Right cardiac atrium (tissue), 5 donors: ENCODE measurements around the gene SNRPA. TPM values are rescaled to one million over a fixed set of nuclear protein-coding genes. Genes with fewer than 3 reads are reported as not detected.

Experiments used
- ATAC-seq, 2 donors: fragments of 200-7000 bp; cut with Tn5 transposase; one replicate each; pipeline versions ENCODE4 v1.8.0 to v1.9.1; 2020; ENCODE audit warnings: moderate library complexity in 2 of 2, mild to moderate bottlenecking in 1 of 2
- DNase-seq, 3 donors: peaks; one replicate each; pipeline ENCODE4 v3.0.0-alpha.2; 2020
- H3K27ac ChIP-seq: one replicate; pipeline ENCODE4 v1.5.1; 2013; ENCODE audit warnings: mild to moderate bottlenecking, low read length, control low read depth, moderate library complexity
- H3K27me3 ChIP-seq: one replicate; pipeline ENCODE4 v1.6.1; 2013; ENCODE audit not compliant: control insufficient read depth, insufficient read depth
- H3K4me1 ChIP-seq: one replicate; pipeline ENCODE4 v1.6.1; 2013; ENCODE audit warnings: low read length; ENCODE audit not compliant: control insufficient read depth, insufficient read depth
- H3K4me3 ChIP-seq: one replicate; pipeline ENCODE4 v1.5.1; 2013; ENCODE audit warnings: low read length, control low read depth
- H3K9me3 ChIP-seq: one replicate; pipeline ENCODE4 v1.6.1; 2013; ENCODE audit warnings: low read length; ENCODE audit not compliant: control insufficient read depth
- WGBS: extraction: QIAGEN DNeasy Blood & Tissue Kit; methylation state at CpG from one replicate; pipeline ENCODE4 v1.1.7; 2013; 5-methylcytosine and 5-hydroxymethylcytosine counted together
- intact Hi-C, 4 donors: fragments of 100-400 bp; cut with DNase I; formaldehyde crosslinking; loops; one replicate each; pipeline versions ENCODE4 v1.11.0 to v1.14.0; 2022 to 2023
- polyA plus RNA-seq: library from polyadenylated mRNA; stranded (reverse); fragments of 200-250 nt; gene quantifications from one replicate; pipeline ENCODE4 v1.2.3, GENCODE V29; 2013
- total RNA-seq, 4 donors: library from RNA; stranded (reverse); fragmentation: NEBNext Ultra II Directional; extraction: Animal tissue kit (Norgen Biotek cat#: 25700); gene quantifications; one replicate each; pipeline ENCODE4 v1.2.1, GENCODE V29; 2021
- donor health status: healthy with polysubstance abuse.
- donor health status: DM: no; HTN: yes; CAD: no.
- donor health status: DM: no; HTN: no; CAD: no.
- donor health status: DM: no; HTN: yes; CAD: no; lungs with severe emphysema.
- donor health status: DM: yes; HTN: yes; CAD: no.

Gene SNRPA
- total and polyA plus RNA-seq, 5 donors, result 27.0 to 44.9 (median 39.0) TPM

GRCh38 chr19:40797963-40798682, 47.1 kb downstream of the SNRPA start:
- DNase-seq (peak; percentile 69 to 89 (median 88)), ATAC-seq (peak; percentile 29 to 34)
- no peaks in the 10 kb centered on the region for H3K9me3 ChIP-seq
- H3K4me3 ChIP-seq, result peak overlapping the region; percentile 89
- H3K27ac ChIP-seq, result peak overlapping the region; percentile 85
- H3K4me1 ChIP-seq, result peaks cover 23% of the 10 kb centered on the region
- no peaks in the 10 kb centered on the region for H3K27me3 ChIP-seq
- whole genome bisulfite sequencing, result 10% methylated on average over 28 of the region's 28 CpGs
- intact Hi-C loops, result no loop called here

DNA sequence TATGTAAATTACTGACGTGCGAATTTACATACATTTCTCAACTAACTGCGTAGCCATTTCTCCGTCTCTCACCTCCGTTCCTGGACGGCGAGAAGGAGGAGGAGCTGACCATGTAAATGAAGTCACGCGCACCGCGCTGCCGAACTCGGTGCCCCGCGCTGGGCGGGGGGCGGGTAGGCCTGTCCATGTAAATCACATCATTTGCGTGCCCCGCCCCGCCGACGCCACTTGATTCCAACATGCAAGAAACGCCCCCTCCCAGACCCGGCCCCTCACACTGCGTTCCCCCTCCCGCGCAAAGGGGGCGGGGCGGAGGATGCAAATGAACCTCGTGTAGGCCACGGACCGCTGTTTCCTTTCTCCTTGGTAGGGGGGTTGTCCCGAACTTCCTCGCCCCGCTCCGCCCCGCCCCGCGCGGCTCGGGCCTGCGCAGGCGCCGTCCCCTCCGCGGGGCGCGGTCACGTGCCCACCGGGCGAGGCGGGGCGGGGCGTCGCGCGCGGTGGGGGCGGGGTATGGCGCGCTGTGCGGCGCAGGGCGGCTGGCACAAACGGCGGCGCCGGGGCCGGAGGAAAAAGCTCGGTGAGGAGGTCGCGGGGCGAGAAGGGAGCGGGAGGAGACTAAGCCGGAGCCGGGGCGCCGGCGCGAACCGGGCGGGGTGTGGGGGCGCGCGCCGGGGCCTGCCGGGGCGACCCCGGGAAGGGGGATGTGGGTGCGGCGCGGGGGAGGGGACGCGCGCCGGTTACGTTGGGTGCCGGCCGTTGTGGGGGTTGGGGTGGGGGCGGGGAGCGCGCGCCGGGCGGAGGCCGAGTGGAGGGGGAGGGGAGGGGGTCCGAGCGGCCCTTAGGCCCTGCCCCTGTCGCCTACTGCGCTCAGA, 47.9 kb downstream of the SNRPA start, which contains the start of gene EGLN2:
EGLN2 (plus strand) TSS at position 509 of the 875 bp plus-strand sequence. CDS start 1,382 bp downstream, outside the sequence.
- peak; percentile 100 for DNase-seq
- intact Hi-C loops, result no loop called here
- H3K9me3 ChIP-seq, result no peaks in the 10 kb centered on the region
- peak within 1 kb of the TSS; percentile 87 for H3K27ac ChIP-seq
- ATAC-seq, result peak; percentile 89 to 91
- H3K4me1 ChIP-seq, result peaks cover 31% of the 10 kb centered on the region
- WGBS, result under 1% methylated on average over 107 of the region's 110 CpGs
- H3K27me3 ChIP-seq, result no peaks in the 10 kb centered on the region
- H3K4me3 ChIP-seq, result peak within 1 kb of the TSS; percentile 89

- intact Hi-C loops, result loop anchor here in 2 of 4 donors (5.0 kb wide), 2 partner anchors 47 to 137 kb away; partner anchors contain the start of genes ACTMAP (in 1 of the 2) and SNRPA (in 1 of the 2)
- WGBS, result 1% methylated on average over 40 of the region's 40 CpGs
- no peaks in the 10 kb centered on the region for H3K27me3 ChIP-seq
- DNase-seq (peak; percentile 78 to 90 (median 89)), ATAC-seq (peak; percentile 8 to 46)
- peaks cover 40% of the 10 kb centered on the region for H3K4me1 ChIP-seq
- H3K9me3 ChIP-seq, result no peaks in the 10 kb centered on the region
- H3K27ac ChIP-seq, result peak overlapping the region; percentile 63
- H3K4me3 ChIP-seq, result peak overlapping the region; percentile 89
Observed at GRCh38 chr19:40799558-40800338, 48.7 kb downstream of the SNRPA start.

- ATAC-seq, result no peak
- Histone ChIP-seq H3K4me3 (peak overlapping the region; percentile 89), H3K27me3 (no peaks in the 10 kb centered on the region), H3K4me1 (peaks cover 47% of the 10 kb centered on the region), H3K27ac (peak overlapping the region; percentile 63), H3K9me3 (no peaks in the 10 kb centered on the region)
- 55% methylated on average over 27 of the region's 27 CpGs for WGBS
- intact Hi-C loops, result loop anchor here in 2 of 4 donors (5.0 kb wide), 2 partner anchors 48 to 138 kb away; partner anchors contain the start of genes ACTMAP (in 1 of the 2) and SNRPA (in 1 of the 2)
- peak in 2 of 3 donors; percentile 23 to 57 for DNase-seq
Observed at GRCh38 chr19:40800339-40800996, 49.5 kb downstream of the SNRPA start.

GRCh38 chr19:40800997-40801377, 50.0 kb downstream of the SNRPA start:
- WGBS, result 75% methylated on average over 27 of the region's 27 CpGs
- ATAC-seq (no peak), DNase-seq (peak in 1 of 3 donors; percentile 69)
- peaks cover 51% of the 10 kb centered on the region for H3K4me1 ChIP-seq
- intact Hi-C loops, result loop anchor here in 2 of 4 donors (5.0 kb wide), 2 partner anchors 49 to 139 kb away; partner anchors contain the start of genes ACTMAP (in 1 of the 2) and SNRPA (in 1 of the 2)
- H3K27ac ChIP-seq, result no peak overlapping the region
- H3K9me3 ChIP-seq, result no peaks in the 10 kb centered on the region
- H3K4me3 ChIP-seq, result no peak overlapping the region
- no peaks in the 10 kb centered on the region for H3K27me3 ChIP-seq

DNA sequence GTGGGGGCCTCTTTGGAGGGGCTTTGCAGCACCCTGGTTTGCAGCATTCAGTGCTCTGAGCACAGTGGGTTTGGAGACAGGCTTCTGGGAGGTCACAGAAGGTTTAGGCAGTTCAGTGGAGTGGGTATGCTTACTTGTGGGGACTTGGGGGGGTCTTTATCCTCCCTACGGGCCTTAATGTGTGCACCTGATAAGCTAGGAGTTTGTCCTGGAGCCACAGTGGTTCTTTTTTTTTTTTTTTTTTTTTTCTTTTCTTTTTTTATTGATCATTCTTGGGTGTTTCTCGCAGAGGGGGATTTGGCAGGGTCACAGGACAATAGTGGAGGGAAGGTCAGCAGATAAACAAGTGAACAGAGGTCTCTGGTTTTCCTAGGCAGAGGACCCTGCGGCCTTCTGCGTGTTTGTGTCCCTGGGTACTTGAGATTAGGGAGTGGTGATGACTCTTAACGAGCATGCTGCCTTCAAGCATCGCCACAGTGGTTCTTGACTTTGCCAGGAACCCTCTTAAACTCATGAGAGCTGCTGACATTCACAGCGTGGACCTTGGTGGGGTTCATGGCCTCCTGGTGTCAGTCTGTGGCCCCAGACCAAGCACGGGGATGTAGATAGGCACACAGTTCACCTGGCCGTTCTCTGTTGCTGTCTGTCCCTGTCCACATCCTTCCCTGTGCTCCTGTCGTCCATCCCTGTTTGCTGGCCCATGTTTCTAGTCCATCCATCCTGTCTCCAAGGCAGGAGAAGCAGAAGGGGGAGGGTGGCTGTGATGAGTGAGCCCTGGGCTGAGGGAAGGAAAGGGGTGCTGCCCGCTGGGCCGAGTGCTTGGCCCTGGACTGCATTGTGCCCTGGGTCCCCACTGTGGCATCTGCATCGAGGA, 50.7 kb downstream of the SNRPA start:
- DNase-seq (peak in 1 of 3 donors; percentile 47), ATAC-seq (no peak)
- intact Hi-C loops, result loop anchor here in 2 of 4 donors (5.0 kb wide), 2 partner anchors 49 to 139 kb away; partner anchors contain the start of genes ACTMAP (in 1 of the 2) and SNRPA (in 1 of the 2)
- Histone ChIP-seq H3K4me3 (peak overlapping the region; percentile 21), H3K27ac (peak overlapping the region; percentile 83), H3K27me3 (no peaks in the 10 kb centered on the region), H3K9me3 (no peaks in the 10 kb centered on the region), H3K4me1 (peaks cover 57% of the 10 kb centered on the region)
- 19% methylated on average over 13 of the region's 13 CpGs for WGBS

DNA sequence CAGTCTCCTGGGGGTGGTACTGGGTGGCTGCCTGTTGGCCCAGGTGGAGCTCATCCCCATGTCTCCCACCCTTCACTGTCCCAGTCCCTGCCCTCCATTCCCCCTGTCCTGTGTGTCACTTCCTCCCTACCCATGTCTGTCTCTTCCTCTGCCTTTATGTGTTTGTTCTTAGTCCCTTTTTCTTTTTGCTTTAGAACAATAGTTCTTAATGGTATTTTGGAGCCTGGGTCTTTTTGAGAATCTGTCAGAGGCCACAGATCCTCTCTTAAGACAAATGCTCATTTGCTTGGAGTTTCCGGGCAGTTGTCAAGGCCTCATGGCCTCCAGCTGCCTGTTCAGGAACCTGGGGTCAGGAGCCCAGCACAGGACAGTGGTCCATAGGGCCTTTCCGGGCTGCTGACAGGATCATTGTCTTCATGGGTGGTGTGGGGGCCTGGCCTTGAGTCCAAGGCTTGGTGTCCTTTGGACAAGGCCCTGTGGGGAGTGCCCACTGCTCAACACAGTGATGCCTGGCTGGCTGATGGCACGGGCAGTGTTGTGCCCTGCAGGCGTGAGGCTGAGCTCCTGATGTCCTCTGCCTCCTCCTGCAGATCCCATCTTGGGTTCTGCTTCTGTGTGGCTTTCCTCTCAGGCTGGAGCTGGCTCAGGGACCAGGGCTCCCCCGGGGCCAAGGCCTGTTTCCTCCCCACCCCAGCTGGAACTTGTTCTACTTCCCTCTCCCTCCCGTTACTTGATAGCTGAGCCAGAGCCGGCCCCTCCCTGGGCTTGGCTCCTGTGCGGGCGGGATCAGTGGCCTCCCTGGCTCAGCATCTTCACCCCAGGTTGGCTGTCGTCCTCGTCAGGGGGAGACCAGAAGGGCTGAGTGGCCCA, 51.5 kb downstream of the SNRPA start:
- ATAC-seq (peak; percentile 5 to 17), DNase-seq (peak; percentile 79 to 93 (median 92))
- 11% methylated on average over 11 of the region's 11 CpGs for WGBS
- Histone ChIP-seq H3K27ac (peak overlapping the region; percentile 83), H3K4me3 (peak overlapping the region; percentile 21), H3K9me3 (no peaks in the 10 kb centered on the region), H3K4me1 (peaks cover 57% of the 10 kb centered on the region), H3K27me3 (no peaks in the 10 kb centered on the region)
- intact Hi-C loops, result loop anchor here in 2 of 4 donors (5.0 kb wide), 2 partner anchors 50 to 140 kb away; partner anchors contain the start of genes ACTMAP (in 1 of the 2) and SNRPA (in 1 of the 2)

GRCh38 chr19:40803170-40803856, 52.3 kb downstream of the SNRPA start:
- Histone ChIP-seq H3K4me1 (peaks cover 57% of the 10 kb centered on the region), H3K27me3 (no peaks in the 10 kb centered on the region), H3K4me3 (no peak overlapping the region), H3K9me3 (no peaks in the 10 kb centered on the region), H3K27ac (peak overlapping the region; percentile 83)
- intact Hi-C loops, result loop anchor here in 2 of 4 donors (5.0 kb wide), 2 partner anchors 51 to 141 kb away; partner anchors contain the start of genes ACTMAP (in 1 of the 2) and SNRPA (in 1 of the 2)
- 36% methylated on average over 9 of the region's 9 CpGs for WGBS
- ATAC-seq (no peak), DNase-seq (no peak)
